Measurements from ENCODE around the gene HOOK1.

DNA sequence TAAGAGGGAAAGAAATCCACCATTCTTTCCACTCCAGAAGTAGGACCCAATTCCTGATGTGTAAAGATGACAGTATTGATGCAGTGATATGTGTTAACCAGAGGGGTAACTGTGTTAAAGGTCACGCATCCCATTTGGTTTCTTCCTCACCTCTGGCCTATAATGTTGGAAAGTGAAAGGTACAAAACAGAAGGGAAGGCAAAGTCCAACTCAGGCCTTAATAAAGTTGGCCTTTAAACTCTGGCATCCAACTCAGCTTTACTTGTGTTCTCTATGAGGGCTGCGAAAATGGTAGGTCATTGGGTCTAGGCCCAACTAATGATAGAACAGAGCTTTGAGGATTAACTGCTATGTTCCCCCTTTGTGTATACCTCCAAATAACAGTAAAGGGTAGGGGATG lies 93.9 kb downstream of the HOOK1 start:
- TF ChIP-seq TAF1 (IDR thresholded peaks at IDR 0.05; ENCODE audit: low read depth) (no peak), EP300 (IDR thresholded peaks at IDR 0.05; ENCODE audit: borderline replicate concordance) (no peak), CEBPB (IDR thresholded peaks at IDR 0.05) (no peak), TCF12 (IDR thresholded peaks at IDR 0.05; ENCODE audit: low read depth) (no peak)
- TF ChIP-seq, protein P1, sequence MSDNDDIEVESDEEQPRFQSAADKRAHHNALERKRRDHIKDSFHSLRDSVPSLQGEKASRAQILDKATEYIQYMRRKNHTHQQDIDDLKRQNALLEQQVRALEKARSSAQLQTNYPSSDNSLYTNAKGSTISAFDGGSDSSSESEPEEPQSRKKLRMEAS (IDR thresholded peaks at IDR 0.05), result no peak
- TF ChIP-seq, protein P2, sequence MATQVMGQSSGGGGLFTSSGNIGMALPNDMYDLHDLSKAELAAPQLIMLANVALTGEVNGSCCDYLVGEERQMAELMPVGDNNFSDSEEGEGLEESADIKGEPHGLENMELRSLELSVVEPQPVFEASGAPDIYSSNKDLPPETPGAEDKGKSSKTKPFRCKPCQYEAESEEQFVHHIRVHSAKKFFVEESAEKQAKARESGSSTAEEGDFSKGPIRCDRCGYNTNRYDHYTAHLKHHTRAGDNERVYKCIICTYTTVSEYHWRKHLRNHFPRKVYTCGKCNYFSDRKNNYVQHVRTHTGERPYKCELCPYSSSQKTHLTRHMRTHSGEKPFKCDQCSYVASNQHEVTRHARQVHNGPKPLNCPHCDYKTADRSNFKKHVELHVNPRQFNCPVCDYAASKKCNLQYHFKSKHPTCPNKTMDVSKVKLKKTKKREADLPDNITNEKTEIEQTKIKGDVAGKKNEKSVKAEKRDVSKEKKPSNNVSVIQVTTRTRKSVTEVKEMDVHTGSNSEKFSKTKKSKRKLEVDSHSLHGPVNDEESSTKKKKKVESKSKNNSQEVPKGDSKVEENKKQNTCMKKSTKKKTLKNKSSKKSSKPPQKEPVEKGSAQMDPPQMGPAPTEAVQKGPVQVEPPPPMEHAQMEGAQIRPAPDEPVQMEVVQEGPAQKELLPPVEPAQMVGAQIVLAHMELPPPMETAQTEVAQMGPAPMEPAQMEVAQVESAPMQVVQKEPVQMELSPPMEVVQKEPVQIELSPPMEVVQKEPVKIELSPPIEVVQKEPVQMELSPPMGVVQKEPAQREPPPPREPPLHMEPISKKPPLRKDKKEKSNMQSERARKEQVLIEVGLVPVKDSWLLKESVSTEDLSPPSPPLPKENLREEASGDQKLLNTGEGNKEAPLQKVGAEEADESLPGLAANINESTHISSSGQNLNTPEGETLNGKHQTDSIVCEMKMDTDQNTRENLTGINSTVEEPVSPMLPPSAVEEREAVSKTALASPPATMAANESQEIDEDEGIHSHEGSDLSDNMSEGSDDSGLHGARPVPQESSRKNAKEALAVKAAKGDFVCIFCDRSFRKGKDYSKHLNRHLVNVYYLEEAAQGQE (IDR thresholded peaks at IDR 0.05; ENCODE audit: low read depth), result no peak
